Neural progenitor cell (in vitro differentiated cells): ENCODE results near the gene RNF150. TPM values are rescaled to one million over a fixed set of nuclear protein-coding genes. Genes with fewer than 3 reads are reported as not detected.

Source experiments
- DNase-seq: peaks from one replicate; pipeline ENCODE4 v3.0.0-alpha.2; 2016; ENCODE audit warnings: low spot score
- H2AFZ ChIP-seq: fragments of 200-600 bp; sonication (generic); replicated peaks from 2 replicates; pipeline ENCODE4 v1.6.1; 2016; ENCODE audit warnings: antibody characterized with exemption
- H3F3A ChIP-seq: fragments of 200-600 bp; sonication (generic); 2 replicates; pipeline ENCODE4 v1.6.1; 2016; ENCODE audit warnings: antibody characterized with exemption, low read depth
- H3K27ac ChIP-seq: fragments of 200-600 bp; sonication (generic); 2 replicates; pipeline ENCODE4 v1.5.1; 2016; ENCODE audit warnings: mild to moderate bottlenecking
- H3K27me3 ChIP-seq: fragments of 200-600 bp; sonication (generic); 2 replicates; pipeline ENCODE4 v1.6.1; 2016; ENCODE audit warnings: mild to moderate bottlenecking, moderate library complexity
- H3K36me3 ChIP-seq: fragments of 200-600 bp; sonication (generic); 2 replicates; pipeline ENCODE4 v1.5.1; 2016
- H3K4me1 ChIP-seq: fragments of 200-600 bp; sonication (generic); 2 replicates; pipeline ENCODE4 v1.6.1; 2016; ENCODE audit warnings: mixed run types
- H3K4me2 ChIP-seq: fragments of 200-600 bp; sonication (generic); 2 replicates; pipeline ENCODE4 v1.6.1; 2016
- H3K4me3 ChIP-seq: fragments of 200-600 bp; sonication (generic); 2 replicates; pipeline ENCODE4 v1.5.1; 2016
- H3K79me2 ChIP-seq: fragments of 200-600 bp; sonication (generic); 2 replicates; pipeline ENCODE4 v1.6.1; 2016; ENCODE audit warnings: low read depth
- H3K9ac ChIP-seq: fragments of 200-600 bp; sonication (generic); 2 replicates; pipeline ENCODE4 v1.6.1; 2016
- H3K9me3 ChIP-seq: fragments of 200-600 bp; sonication (generic); 2 replicates; pipeline ENCODE4 v1.5.1; 2016; ENCODE audit warnings: low read depth
- H4K20me1 ChIP-seq: fragments of 200-600 bp; sonication (generic); 2 replicates; pipeline ENCODE4 v1.6.1; 2016; ENCODE audit warnings: low read depth
- H3K27ac Mint-ChIP-seq: 3 replicates; pipeline ENCODE4 v1.8.0; 2021; ENCODE audit warnings: mixed read lengths
- H3K27me3 Mint-ChIP-seq: 2 replicates; pipeline ENCODE4 v1.8.0; 2022; ENCODE audit warnings: low read depth, mild to moderate bottlenecking, inconsistent platforms, moderate library complexity, mixed read lengths; ENCODE audit not compliant: insufficient read depth
- H3K36me3 Mint-ChIP-seq: 3 replicates; pipeline ENCODE4 v1.8.0; 2021; ENCODE audit warnings: mixed read lengths
- H3K4me1 Mint-ChIP-seq: 3 replicates; pipeline ENCODE4 v1.8.0; 2021; ENCODE audit warnings: mixed read lengths
- H3K4me3 Mint-ChIP-seq: 3 replicates; pipeline ENCODE4 v1.8.0; 2021; ENCODE audit warnings: mild to moderate bottlenecking, moderate library complexity, mixed read lengths
- H3K9me3 Mint-ChIP-seq: 3 replicates; pipeline ENCODE4 v1.8.0; 2020; ENCODE audit warnings: mixed read lengths
- EZH2 ChIP-seq: fragments of 200-600 bp; sonication (generic); IDR thresholded peaks from 2 replicates; pipeline ENCODE4 v1.6.1; 2017; ENCODE audit warnings: antibody characterized with exemption, mild to moderate bottlenecking, moderate library complexity
- EZH2phosphoT487 ChIP-seq: fragments of 200-600 bp; sonication (generic); IDR thresholded peaks from 2 replicates; pipeline ENCODE4 v1.6.1; 2017; ENCODE audit warnings: antibody characterized with exemption
- total RNA-seq: library from RNA; depleted of rRNA; stranded (reverse); fragments of >200 nt; gene quantifications from 2 replicates; pipeline ENCODE4 v1.2.3, GENCODE V29; 2015; ENCODE audit warnings: low replicate concordance
- TF ChIP-seq, protein P1 (sequence below): fragments of 200-600 bp; sonication (generic); IDR thresholded peaks from 2 replicates; pipeline ENCODE4 v1.5.1; 2017; ENCODE audit warnings: antibody characterized with exemption, mild to moderate bottlenecking

RNF150 gene
- total RNA-seq, 1 donor from 2014 or later, result 1.4 TPM

DNA sequence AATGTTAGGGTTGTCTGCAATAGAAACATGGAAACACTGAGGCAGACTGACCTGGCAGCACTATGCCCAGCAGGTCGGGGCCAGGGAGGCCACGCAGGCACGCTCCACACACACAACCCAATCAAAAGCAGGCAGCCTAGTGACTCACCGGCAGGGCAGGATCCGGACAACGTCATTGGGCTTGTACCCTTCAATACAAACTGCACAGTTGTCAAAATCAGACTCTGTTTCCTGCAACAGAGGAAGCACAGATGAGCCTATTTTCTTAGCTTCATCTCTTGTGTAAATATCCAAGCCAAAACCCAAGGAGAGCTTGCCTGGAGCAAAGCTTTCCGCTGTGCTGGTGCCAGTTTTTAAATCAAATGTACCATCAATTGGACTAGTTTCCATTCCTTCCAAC lies 185.8 kb downstream of the RNF150 start:
- no peak overlapping the region for H3K4me2 ChIP-seq
- no peaks in the 10 kb centered on the region for H3K79me2 ChIP-seq
- no peaks in the 10 kb centered on the region for H3K27me3 ChIP-seq
- H2AFZ ChIP-seq, result no peak overlapping the region
- H4K20me1 ChIP-seq, result no peaks in the 10 kb centered on the region
- H3K36me3 ChIP-seq, result no peaks in the 10 kb centered on the region
- no peaks in the 10 kb centered on the region for H3K9me3 ChIP-seq
- Mint-ChIP-seq H3K36me3 (no peaks in the 10 kb centered on the region), H3K27ac (no peak overlapping the region), H3K4me3 (no peak overlapping the region), H3K27me3 (peaks cover 5% of the 10 kb centered on the region), H3K4me1 (peaks cover 4% of the 10 kb centered on the region), H3K9me3 (no peaks in the 10 kb centered on the region)
- H3K27ac ChIP-seq, result no peak overlapping the region
- H3K9ac ChIP-seq, result no peak overlapping the region
- no peaks in the 10 kb centered on the region for H3F3A ChIP-seq
- H3K4me1 ChIP-seq, result no peaks in the 10 kb centered on the region
- no peak for TF ChIP-seq EZH2
- H3K4me3 ChIP-seq, result no peak overlapping the region
- no peak for DNase-seq

DNA sequence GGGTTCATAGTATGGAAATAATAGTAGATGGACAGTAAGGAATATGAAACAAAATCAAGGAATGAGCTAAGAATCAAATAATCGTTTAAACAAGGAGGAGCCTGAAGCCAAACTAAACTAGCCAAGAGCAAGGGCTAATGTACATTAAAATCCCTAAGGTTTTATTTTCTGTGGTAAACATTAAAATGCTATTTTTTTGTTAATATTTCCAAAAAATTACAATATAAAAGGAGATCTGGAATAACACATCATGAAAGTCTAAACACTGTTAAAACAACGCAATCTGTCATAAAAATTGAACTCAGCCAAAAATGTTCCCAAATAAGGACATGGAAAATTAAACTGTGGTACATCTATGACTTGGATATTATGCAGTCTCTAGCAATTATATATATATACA lies 188.2 kb downstream of the RNF150 start:
- Histone ChIP-seq H3K4me1 (no peaks in the 10 kb centered on the region), H4K20me1 (no peaks in the 10 kb centered on the region), H3K27me3 (no peaks in the 10 kb centered on the region), H3F3A (no peaks in the 10 kb centered on the region), H3K9ac (no peak overlapping the region), H2AFZ (no peak overlapping the region), H3K27ac (no peak overlapping the region), H3K36me3 (no peaks in the 10 kb centered on the region), H3K4me2 (no peak overlapping the region), H3K4me3 (no peak overlapping the region), H3K9me3 (no peaks in the 10 kb centered on the region), H3K79me2 (no peaks in the 10 kb centered on the region)
- peaks cover 4% of the 10 kb centered on the region for H3K4me1 Mint-ChIP-seq
- DNase-seq, result no peak
- no peak for TF ChIP-seq EZH2phosphoT487
- TF ChIP-seq, protein P1, sequence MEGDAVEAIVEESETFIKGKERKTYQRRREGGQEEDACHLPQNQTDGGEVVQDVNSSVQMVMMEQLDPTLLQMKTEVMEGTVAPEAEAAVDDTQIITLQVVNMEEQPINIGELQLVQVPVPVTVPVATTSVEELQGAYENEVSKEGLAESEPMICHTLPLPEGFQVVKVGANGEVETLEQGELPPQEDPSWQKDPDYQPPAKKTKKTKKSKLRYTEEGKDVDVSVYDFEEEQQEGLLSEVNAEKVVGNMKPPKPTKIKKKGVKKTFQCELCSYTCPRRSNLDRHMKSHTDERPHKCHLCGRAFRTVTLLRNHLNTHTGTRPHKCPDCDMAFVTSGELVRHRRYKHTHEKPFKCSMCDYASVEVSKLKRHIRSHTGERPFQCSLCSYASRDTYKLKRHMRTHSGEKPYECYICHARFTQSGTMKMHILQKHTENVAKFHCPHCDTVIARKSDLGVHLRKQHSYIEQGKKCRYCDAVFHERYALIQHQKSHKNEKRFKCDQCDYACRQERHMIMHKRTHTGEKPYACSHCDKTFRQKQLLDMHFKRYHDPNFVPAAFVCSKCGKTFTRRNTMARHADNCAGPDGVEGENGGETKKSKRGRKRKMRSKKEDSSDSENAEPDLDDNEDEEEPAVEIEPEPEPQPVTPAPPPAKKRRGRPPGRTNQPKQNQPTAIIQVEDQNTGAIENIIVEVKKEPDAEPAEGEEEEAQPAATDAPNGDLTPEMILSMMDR, result no peak
- TF ChIP-seq EZH2, result no peak
- no peaks in the 10 kb centered on the region for H3K36me3 Mint-ChIP-seq
- H3K27me3 Mint-ChIP-seq, result peaks cover 3% of the 10 kb centered on the region
- H3K4me3 Mint-ChIP-seq, result no peak overlapping the region
- no peaks in the 10 kb centered on the region for H3K9me3 Mint-ChIP-seq
- H3K27ac Mint-ChIP-seq, result no peak overlapping the region

DNA sequence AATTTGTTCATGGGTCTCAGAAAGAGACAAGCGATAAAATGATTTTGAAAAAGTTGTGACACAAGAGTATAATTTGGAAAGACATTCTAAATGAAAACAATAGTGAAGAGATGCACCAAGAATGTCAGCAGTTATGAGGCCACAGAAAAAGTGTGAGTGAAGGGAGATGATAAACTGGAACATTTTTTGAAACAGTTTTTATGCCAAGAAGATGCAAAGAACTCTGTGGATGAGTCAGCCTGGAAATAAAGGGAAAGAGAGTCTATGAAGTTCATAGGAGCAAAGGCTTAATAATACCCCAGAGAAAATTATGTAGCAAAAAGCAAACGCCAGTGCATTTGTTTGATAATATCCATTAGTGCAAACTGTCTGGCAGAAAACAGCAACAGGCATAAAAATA lies 188.7 kb downstream of the RNF150 start:
- Mint-ChIP-seq H3K27me3 (peaks cover 3% of the 10 kb centered on the region), H3K27ac (no peak overlapping the region), H3K9me3 (no peaks in the 10 kb centered on the region), H3K4me1 (peaks cover 4% of the 10 kb centered on the region), H3K36me3 (no peaks in the 10 kb centered on the region), H3K4me3 (no peak overlapping the region)
- TF ChIP-seq EZH2phosphoT487, result no peak
- TF ChIP-seq, protein P1, result no peak
- no peak for TF ChIP-seq EZH2
- H3K4me1 ChIP-seq, result peaks cover 4% of the 10 kb centered on the region
- H3K27ac ChIP-seq, result no peak overlapping the region
- no peaks in the 10 kb centered on the region for H3F3A ChIP-seq
- H3K79me2 ChIP-seq, result no peaks in the 10 kb centered on the region
- H3K9ac ChIP-seq, result no peak overlapping the region
- no peak overlapping the region for H3K4me2 ChIP-seq
- no peaks in the 10 kb centered on the region for H3K27me3 ChIP-seq
- no peaks in the 10 kb centered on the region for H3K36me3 ChIP-seq
- no peak for DNase-seq
- H2AFZ ChIP-seq, result no peak overlapping the region
- no peaks in the 10 kb centered on the region for H4K20me1 ChIP-seq
- H3K9me3 ChIP-seq, result no peaks in the 10 kb centered on the region
- H3K4me3 ChIP-seq, result no peak overlapping the region

DNA sequence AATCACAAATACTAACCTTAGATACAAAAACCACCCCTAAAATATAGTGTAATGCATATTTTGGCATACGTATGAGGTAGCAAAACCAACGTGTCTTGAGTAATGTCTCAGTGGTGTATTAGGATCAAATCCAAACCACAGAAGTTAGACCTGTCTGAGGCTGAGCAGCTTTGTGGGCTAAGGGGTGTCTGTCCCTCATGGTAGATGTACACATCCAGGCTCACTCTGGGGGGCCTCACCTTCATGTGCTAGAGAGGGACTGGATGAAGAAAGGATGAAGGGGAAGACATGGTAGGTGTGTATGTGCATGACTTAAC lies 189.1 kb downstream of the RNF150 start:
- Mint-ChIP-seq H3K4me3 (no peak overlapping the region), H3K27ac (no peak overlapping the region), H3K27me3 (peaks cover 3% of the 10 kb centered on the region), H3K9me3 (no peaks in the 10 kb centered on the region), H3K36me3 (no peaks in the 10 kb centered on the region), H3K4me1 (peaks cover 4% of the 10 kb centered on the region)
- Histone ChIP-seq H3K4me1 (peaks cover 6% of the 10 kb centered on the region), H3K4me2 (no peak overlapping the region), H3K36me3 (no peaks in the 10 kb centered on the region), H3K9me3 (no peaks in the 10 kb centered on the region), H3K9ac (no peak overlapping the region), H3K27ac (no peak overlapping the region), H4K20me1 (no peaks in the 10 kb centered on the region), H3K4me3 (no peak overlapping the region), H3F3A (no peaks in the 10 kb centered on the region), H2AFZ (no peak overlapping the region), H3K79me2 (no peaks in the 10 kb centered on the region), H3K27me3 (no peaks in the 10 kb centered on the region)
- TF ChIP-seq EZH2 (no peak), EZH2phosphoT487 (no peak)
- TF ChIP-seq, protein P1, result no peak
- no peak for DNase-seq
